GM19025 (cell line): ENCODE data around the gene GPR146.
"Not testable (repeated sequence)": the region's sequence is repeated elsewhere in the genome, so short reads cannot be mapped to it uniquely, and the experiment has no call there.

Experiments
- ATAC-seq: cut with Tn5 transposase; IDR thresholded peaks from one replicate; pipeline ENCODE4 v1.9.1; 2021; ENCODE audit warnings: mild to moderate bottlenecking, low read depth, moderate library complexity; ENCODE audit not compliant: unreplicated experiment

GPR146 gene, protein sequence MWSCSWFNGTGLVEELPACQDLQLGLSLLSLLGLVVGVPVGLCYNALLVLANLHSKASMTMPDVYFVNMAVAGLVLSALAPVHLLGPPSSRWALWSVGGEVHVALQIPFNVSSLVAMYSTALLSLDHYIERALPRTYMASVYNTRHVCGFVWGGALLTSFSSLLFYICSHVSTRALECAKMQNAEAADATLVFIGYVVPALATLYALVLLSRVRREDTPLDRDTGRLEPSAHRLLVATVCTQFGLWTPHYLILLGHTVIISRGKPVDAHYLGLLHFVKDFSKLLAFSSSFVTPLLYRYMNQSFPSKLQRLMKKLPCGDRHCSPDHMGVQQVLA

DNA sequence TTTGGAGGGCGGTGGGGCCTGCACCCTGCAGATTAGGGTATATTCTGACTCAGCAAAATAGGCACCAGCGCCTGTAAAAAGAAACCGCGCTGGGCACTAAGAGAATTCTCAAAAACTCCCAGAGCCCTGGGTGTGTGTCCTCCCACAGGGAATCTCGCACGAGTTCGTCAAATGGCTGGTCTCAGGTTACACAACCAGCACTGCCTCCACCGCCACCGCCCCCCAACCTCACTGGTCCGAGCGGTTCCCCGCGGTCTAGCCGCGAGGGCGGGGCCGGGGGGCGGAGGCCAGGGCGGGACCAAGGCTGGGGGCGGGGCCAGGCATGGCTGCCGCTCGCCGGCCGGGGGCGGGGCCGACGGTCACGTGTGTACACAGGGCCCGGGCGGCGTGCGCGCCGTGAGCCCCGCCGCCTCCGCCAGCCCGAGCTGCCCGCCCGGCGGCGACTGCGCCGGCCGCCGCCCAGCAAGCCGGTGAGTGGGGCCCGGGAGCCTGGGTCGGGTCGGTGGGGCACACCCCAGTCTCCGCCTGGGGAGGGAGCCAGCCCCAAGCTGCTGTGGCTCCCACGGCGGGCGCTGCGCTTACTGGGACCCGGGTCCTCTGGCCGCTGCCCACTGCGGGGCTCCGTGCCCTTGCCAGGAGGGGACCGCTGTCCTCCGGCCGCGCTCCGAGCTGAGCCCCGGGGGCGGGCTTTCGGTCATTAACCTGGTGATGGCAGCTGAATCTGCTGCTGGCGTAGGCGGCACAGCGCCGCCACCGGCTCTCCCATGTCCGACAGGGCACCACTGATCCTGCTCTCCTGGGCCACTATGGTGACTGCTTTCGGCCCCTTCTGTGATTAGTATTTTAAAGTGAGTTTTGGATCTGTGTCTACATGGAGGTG lies at the start of gene GPR146:
Gene GPR146, plus strand, starts transcription at position 358 of the 880 bp plus-strand sequence. CDS start 12,970 bp downstream, outside the sequence.
- ATAC-seq: peak; percentile 88

DNA sequence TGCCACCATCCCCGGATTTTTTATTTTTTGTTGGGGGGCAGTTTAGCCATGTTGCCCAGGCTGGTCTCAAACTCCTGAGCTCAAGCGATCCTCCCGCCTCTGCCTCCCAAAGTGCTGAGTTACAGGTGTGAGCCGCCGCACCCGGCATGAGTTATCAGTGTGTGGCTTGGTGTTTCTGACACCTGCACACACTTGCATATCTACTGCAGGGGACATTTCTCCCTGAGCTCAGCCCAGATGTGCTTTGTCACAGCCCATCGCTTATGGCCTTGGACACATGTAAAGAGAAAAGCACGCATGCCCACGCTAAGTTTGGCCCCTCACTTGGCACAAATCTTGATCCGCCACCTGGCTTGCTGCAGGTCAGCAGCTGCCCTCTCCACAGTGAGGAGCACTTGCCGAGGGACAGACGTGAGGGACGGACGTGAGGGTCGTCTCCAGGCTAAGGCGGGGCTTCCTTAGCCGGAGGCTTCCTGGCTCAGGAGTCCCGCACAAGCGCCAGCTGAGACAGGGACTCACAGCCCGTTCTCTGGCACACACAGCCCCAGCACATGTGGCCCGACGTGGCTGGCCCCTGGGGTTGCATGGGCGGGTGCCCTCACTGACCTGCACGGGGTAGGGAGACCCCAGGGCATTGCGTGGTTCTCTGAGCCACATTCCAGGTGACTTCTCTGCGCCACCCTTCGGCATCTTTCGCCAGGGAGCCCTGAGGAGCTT lies 49.6 kb upstream of the GPR146 start:
- no peak for ATAC-seq

DNA sequence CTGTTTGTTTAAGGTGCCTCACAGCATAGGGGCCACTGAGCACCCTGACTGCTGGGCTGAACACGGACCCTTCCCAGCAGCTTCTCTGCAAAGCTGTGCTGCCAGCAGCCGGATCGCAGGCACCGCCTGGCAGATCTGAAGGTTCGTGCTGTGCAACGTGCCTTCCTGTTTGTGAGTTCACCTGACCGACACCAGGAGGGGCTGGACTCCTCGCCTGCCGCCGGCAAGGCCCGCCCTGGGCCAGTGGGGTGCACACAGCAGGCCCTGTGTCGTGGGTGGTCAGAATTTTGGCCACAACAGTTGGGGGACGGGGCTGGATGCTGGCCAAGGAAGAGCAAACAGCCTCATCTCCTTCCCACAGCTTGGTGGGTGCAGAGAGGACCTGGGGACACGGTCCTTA lies 48.8 kb upstream of the GPR146 start:
- no peak for ATAC-seq

DNA sequence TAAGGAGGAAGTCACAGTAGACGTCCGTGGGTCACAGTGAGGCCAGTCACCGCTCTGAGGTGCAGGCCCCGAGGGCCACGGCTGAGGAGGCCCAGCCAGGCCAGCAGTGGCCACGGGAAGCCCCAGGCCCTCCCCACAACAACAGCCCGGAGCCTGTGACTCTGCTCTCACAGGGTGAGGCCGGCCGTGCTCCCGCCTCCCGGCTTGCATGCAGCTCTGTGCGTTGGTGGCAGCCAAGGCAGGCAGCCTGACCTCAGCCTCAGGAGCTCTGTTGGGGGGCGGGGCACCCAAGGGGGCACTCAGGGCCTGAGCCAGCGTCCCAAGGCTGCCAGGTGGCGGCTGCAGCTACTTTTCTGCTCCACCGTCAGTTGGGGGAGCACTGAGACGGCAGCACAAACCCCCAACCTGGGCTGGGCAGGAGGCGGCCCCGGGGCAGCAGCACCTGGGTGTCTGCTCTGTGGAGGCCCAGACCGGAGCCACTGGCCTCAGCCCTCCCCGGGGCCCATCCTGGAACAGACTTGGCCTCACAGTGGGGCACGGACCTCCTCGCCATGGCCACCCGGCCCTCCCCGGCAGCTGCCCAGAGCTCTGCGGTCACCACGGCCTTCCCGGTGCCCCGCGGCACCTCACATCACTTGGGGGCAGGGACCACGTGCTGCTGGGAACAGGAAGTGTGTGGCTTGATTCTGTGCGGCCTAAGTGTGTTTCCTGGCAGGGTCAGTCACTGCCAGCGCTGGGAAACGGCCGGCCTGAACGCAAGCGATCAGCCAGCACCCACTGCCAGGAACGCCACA lies 48.1 kb upstream of the GPR146 start:
- ATAC-seq: no peak

DNA sequence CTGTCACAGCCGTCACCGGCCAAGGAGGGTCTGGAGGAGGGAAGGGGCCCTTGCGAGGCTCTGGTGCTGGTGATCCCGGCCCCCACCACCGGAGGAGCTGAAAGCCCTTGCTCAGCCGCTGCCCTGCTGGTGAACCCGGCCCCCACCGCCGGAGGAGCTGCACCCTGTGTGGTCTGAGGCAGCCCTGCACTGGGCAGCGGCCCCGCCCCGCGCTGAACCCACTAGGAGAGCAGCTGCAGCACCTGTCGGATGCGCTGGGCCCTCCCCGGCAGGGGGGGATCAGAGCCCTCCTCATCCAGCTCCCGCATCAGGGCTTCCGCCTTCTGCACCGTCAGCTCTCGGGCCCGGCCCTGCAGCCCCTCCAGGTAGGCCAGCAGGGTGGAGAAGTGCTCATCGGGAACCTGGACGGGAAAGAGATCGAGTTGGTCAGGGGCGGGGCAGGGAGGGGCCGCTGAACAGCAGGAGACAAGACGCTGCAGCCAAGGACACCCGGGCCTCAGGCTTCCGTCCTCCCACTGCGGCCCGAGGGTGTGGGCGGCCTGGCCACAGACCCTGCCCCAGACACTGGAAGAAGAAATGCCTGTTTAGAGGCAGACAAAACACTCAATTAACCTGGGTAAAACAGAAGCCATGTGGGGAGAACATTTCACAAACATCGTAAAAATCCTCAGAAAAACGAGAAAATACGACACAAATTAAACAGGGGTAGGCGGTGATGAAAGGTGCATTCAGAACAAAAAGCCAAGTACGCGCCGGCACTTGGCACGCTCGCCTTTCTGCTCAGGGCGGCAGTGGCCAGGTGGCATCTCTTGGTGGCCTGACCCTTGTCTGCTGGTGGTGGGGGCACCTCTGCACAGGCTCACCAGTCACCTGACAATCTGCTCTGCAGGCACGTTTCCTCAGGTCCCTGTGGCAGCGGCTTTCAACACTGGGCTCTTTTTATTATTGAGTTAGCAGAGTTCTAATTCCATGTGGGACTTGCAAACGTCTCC lies 46.6 kb upstream of the GPR146 start:
- ATAC-seq: no peak

DNA sequence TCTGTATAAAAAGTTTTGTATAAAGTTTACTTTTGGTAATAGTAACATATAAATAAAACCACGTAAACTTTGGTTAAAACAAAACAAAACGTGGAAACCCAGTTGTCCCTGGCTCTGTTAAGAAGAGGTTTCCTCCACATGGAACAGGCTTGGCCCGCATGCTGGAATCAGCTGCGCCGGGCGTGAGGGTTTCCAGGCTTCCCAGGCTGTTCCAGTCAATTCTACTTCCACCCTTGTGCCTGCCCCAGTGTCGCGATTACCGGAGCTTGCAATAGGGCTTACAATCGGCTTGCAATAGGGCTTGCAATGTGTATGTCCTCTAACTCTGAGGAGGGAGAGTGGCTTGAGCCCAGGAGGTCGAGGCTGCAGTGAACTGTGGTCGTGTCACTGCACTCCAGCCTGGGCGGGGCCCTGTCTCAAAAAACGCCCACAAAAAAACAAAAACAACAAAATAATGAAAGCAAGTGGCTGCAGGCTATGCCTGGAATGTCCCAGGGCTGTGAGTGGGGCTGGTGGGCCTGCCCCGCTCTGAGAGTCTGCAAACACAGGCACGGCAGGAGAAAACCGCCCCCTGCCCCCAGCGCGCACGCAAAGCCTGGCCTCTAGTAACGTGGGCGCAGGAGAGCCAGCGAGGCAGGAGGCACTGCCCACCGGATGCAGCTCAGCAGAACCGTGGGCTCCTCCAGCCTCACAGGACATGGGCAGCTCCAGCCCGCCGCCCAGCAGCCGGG lies 45.0 kb upstream of the GPR146 start:
- no peak for ATAC-seq

DNA sequence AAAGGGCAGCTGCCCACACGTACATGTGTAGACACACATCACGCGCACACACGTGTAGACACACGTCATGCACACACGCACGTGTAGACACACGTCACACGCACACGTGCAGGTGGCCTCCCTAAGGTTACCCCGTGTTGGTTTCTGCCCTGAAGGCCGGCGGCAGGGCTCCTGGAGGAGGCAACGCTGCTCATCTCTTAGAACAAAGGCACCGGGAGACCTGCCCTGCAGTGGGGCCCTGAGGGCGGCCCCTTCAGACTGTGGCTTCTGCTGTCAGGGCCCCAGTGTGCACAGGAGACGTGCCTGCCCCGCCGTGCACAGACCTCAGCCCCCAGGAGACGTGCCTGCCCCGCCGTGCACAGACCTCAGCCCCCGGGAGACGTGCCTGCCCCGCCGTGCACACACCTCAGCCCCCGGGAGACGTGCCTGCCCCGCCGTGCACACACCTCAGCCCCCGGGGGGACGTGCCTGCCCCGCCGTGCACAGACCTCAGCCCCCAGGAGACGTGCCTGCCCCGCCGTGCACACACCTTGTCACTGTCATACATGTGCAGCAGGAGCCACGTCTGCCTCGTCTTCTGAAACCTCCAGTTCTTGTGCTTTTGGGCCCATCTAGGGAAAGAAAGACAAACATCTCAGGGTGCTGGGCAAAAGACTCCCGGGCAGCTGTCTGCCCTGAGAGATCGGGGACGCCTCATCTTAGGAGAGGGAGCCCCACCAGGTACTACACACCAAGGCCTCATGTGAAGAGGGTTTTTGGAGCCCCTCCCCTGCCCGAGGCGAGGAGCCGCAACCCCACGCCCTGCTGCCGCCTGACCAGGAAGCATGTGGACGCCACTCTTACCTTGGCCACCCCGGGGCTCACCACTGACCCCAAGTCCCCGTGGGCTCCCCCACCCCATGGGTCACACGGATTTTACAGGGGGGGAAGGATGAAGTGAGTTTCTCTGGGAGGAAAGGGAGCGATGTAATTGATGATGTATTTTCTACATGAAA lies 44.1 kb upstream of the GPR146 start:
- no peak for ATAC-seq

DNA sequence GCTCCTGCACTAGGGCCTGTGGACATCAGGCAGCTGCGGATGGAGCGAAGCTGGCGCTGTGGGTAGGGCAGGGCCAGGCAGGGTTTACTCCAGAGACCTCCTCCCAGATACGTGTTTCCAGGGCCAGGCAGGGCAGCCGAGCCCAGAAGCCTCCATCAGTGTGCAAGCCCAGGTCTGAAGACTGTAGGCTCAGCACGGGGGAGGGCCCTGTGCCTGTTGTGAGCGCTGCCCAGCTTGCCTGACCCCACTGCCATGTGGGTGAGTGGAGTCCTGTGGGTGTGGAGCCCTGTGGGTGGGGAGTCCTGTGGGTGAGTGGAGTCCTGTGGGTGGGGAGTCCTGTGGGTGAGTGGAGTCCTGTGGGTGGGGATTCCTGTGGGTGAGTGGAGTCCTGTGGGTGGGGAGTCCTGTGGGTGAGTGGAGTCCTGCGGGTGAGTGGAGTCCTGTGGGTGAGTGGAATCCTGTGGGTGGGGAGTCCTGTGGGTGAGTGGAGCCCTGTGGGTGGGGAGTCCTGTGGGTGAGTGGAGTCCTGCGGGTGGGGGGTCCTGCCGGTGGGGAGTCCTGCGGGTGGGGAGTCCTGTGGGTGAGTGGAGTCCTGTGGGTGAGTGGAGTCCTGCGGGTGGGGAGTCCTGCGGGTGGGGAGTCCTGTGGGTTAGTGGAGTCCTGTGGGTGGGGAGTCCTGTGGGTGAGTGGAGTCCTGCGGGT lies 43.1 kb upstream of the GPR146 start:
- not testable (repeated sequence) for ATAC-seq

DNA sequence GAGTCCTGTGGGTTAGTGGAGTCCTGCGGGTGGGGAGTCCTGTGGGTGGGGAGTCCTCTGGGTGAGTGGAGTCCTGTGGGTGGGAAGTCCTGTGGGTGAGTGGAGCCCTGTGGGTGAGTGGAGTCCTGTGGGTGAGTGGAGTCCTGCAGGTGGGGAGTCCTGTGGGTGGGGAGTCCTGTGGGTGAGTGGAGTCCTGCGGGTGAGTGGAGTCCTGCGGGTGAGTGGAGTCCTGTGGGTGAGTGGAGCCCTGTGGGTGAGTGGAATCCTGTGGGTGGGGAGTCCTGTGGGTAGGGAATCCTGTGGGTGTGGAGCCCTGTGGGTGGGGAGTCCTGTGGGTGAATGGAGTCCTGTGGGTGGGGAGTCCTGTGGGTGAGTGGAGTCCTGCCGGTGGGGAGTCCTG lies 42.3 kb upstream of the GPR146 start:
- ATAC-seq: not testable (repeated sequence)

DNA sequence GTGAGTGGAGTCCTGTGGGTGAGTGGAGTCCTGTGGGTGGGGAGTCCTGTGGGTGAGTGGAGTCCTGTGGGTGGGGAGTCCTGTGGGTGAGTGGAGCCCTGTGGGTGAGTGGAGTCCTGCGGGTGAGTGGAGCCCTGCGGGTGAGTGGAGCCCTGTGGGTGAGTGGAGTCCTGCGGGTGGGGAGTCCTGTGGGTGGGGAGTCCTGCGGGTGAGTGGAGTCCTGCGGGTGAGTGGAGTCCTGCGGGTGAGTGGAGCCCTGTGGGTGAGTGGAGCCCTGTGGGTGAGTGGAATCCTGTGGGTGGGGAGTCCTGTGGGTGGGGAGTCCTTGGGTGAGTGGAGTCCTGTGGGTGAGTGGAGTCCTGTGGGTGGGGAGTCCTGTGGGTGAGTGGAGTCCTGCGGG lies 41.9 kb upstream of the GPR146 start:
- not testable (repeated sequence) for ATAC-seq

DNA sequence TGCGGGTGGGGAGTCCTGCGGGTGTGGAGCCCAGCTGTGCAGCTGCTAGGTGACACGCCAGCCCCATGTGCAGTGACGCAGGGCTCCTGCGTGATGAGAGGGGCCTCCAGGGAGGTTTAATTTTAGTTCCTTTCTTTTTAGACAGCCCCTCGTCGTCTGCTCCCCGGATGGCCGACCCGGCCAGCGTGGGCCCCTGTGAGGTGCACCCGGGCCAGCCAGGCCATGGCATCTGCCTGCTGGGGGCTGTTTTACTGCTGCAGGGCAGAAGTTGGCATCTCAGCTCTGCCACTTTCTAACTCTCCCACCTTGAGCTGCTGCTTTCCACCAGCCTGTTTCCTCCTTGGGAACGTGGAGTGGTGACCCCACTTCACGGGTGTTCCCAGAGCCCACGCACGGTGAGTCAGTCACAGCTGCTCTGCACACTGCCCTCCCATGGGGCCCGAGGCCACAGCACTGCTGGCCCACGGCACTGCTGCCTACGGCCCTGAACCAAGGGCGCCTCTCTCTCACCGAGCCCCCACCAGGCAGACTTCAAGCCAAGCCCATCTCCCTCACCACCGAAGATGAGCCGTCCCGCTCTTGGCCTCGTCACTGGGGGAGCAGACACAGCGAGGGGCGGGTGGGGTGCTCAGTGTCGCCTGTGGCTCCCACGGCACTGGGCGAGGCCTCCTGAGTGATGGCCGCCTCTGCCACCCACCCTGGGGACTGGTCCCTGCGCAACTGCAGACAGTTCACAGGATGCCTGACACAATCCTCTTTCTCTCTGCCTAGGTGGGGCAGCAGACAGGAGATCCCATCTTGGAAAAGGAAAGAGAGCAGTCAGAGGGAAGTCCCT lies 40.1 kb upstream of the GPR146 start:
- ATAC-seq: no peak

DNA sequence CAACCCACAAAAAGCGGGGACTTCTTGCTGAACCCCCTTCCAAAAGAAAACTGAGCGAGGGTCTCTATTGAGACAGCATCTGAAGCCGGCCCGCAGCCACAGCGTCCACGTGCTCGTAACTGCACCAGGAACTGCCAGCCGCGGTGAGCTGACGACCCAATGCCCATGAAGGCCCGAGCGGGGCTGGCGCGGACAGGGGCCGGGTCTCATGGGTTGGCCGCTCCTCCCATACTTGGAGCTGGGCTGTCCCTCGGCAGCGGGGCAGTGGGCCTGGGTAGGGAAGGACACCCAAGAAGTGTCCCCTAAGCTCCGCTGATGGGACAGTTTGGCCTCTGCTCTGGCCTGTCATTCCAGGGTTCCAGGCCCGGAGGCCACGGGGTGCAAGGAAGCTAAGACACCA lies 39.0 kb upstream of the GPR146 start:
- no peak for ATAC-seq

DNA sequence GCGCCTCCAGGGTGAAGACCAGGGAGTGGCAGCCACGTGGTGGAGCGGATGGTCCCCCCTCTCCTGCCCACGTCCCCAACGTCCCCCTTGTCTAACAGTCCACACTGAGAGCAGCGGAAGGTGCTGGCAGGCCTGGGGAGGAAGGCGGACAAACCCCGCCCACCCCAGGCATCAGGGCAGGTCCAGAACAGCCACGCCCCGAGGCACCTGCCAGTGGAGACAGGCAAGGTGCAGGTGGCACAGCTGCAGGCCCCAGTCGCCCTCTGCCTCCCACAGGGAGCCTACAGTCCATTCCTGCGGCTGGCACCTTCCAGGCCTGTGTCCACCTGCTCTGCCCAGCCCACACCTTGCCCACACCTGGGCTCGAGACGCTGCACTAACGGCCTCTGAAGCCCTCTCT lies 36.4 kb upstream of the GPR146 start:
- no peak for ATAC-seq

DNA sequence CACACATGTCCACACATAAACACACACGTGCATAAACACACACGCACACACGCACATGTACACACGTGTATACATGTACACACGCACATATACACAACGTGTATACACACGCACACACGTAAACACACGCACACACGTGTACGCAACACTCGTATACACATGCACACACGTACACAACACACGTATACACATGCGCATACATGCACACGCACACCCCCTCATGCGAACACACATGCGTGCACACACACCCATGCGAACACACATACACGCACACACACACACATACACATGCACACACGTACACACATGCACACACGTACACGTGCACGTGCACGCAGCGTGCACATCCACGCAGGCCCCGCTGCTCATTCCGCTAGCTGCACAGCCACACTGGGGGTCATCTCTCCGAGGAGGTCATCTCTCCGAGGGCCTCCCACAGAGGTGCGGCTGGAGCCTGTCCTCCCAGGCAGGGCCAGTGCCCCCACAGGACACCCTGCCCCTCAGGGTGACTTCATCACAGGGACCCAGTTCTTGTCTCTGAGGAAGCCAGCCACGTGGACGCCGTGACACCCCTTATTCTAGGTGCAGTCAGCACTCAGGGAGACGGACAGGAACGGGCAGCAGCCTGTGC lies 35.5 kb upstream of the GPR146 start:
- ATAC-seq: no peak

DNA sequence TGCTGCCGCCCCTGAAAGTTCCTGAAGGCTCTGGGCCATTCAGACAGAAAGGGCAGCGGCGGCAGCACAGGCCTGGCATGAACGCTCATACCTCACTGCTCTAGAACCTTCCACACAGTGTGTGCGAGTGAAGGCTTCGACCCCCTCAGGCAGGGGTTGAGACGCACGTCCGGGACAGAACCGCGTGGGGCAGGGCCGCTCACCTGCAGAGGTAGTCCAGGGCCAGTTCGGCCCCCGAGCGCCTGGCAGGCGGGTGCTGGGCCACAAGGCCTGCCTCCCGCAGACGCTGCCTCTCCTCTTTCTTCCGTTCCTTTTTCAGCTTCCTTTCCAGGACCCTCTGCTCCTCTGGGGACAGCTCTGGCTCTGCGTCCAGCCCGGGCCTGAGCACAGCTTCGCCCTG lies 34.6 kb upstream of the GPR146 start:
- no peak for ATAC-seq
